OCI-LY3 (cell line): Measurements from ENCODE around the gene RPS6KA2.

Source experiments
- H2AFZ ChIP-seq: fragments of 200-600, 300-600 bp; shearing (Covaris generic); 2 replicates; pipeline ENCODE4 v1.6.0; 2014; ENCODE audit warnings: antibody characterized with exemption, low read depth, low read length
- H3K27ac ChIP-seq: fragments of 200-600, 300-600 bp; sonication (generic); 2 replicates; pipeline ENCODE4 v1.5.1; 2014; ENCODE audit warnings: mild to moderate bottlenecking, low read length, moderate library complexity, mixed read lengths
- H3K27me3 ChIP-seq: fragments of 200-600, 300-600 bp; sonication (generic); 2 replicates; pipeline ENCODE4 v1.6.1; 2014; ENCODE audit warnings: low read depth, low read length, mixed read lengths
- H3K36me3 ChIP-seq: fragments of 200-600, 300-600 bp; sonication (generic); replicated peaks from 2 replicates; pipeline ENCODE3; 2014; ENCODE audit warnings: low read depth, low read length, mixed read lengths
- H3K4me1 ChIP-seq: fragments of 300-600, 200-600 bp; sonication (generic); 2 replicates; pipeline ENCODE4 v1.6.1; 2014; ENCODE audit warnings: low read length, mixed read lengths
- H3K4me2 ChIP-seq: fragments of 200-600, 300-600 bp; sonication (generic); 2 replicates; pipeline ENCODE4 v1.6.1; 2014; ENCODE audit warnings: low read length, mixed read lengths
- H3K4me3 ChIP-seq: fragments of 300-600, 200-600 bp; sonication (generic); 2 replicates; pipeline ENCODE4 v1.5.1; 2014; ENCODE audit warnings: antibody characterized with exemption, mild to moderate bottlenecking, low read length, moderate library complexity
- H3K79me2 ChIP-seq: fragments of 300-600, 200-600 bp; shearing (Covaris generic); 2 replicates; pipeline ENCODE4 v1.6.1; 2014; ENCODE audit warnings: mild to moderate bottlenecking, low read length, mixed read lengths
- H3K9ac ChIP-seq: fragments of 300-600, 200-600 bp; shearing (Covaris generic); 2 replicates; pipeline ENCODE4 v1.6.0; 2014; ENCODE audit warnings: mild to moderate bottlenecking, low read length, moderate library complexity
- H3K9me3 ChIP-seq: fragments of 200-600, 300-600 bp; shearing (Covaris generic); 2 replicates; pipeline ENCODE4 v1.6.1; 2014; ENCODE audit warnings: low read length, mixed read lengths; ENCODE audit not compliant: insufficient read depth
- H4K20me1 ChIP-seq: fragments of 200-600, 300-600 bp; sonication (generic); 2 replicates; pipeline ENCODE4 v1.6.1; 2016; ENCODE audit warnings: low read length, mixed read lengths; ENCODE audit not compliant: insufficient read depth
- CTCF ChIP-seq: fragments of 200-600, 300-600 bp; sonication (generic); IDR thresholded peaks from 2 replicates; pipeline ENCODE4 v1.5.1; 2014; ENCODE audit warnings: antibody characterized with exemption, low read length, low read depth
- EZH2phosphoT487 ChIP-seq: fragments of 200-600 bp; shearing (Covaris generic); IDR thresholded peaks from 2 replicates; pipeline ENCODE4 v1.6.1; 2018; ENCODE audit warnings: antibody characterized with exemption, mixed run types, low read depth

RPS6KA2 gene

GRCh38 chr6:166509193-166509592, 117.9 kb downstream of the RPS6KA2 start:
- TF ChIP-seq EZH2phosphoT487, result no peak
- TF ChIP-seq CTCF, result no peak
- Histone ChIP-seq H3K4me3 (no peak overlapping the region), H4K20me1 (no peaks in the 10 kb centered on the region), H3K4me1 (peaks cover 10% of the 10 kb centered on the region), H3K9me3 (no peaks in the 10 kb centered on the region), H3K36me3 (no peaks in the 10 kb centered on the region), H3K27ac (no peak overlapping the region), H3K4me2 (no peak overlapping the region), H3K79me2 (no peaks in the 10 kb centered on the region), H3K9ac (no peak overlapping the region), H2AFZ (no peak overlapping the region), H3K27me3 (no peaks in the 10 kb centered on the region)

GRCh38 chr6:166508726-166509125, 118.3 kb downstream of the RPS6KA2 start:
- no peak overlapping the region for H2AFZ ChIP-seq
- no peaks in the 10 kb centered on the region for H3K27me3 ChIP-seq
- H3K27ac ChIP-seq, result no peak overlapping the region
- H3K9me3 ChIP-seq, result no peaks in the 10 kb centered on the region
- H3K79me2 ChIP-seq, result no peaks in the 10 kb centered on the region
- TF ChIP-seq CTCF, result no peak
- no peak for TF ChIP-seq EZH2phosphoT487
- H3K9ac ChIP-seq, result no peak overlapping the region
- no peak overlapping the region for H3K4me3 ChIP-seq
- H3K4me1 ChIP-seq, result peaks cover 15% of the 10 kb centered on the region
- H3K36me3 ChIP-seq, result no peaks in the 10 kb centered on the region
- H3K4me2 ChIP-seq, result no peak overlapping the region
- no peaks in the 10 kb centered on the region for H4K20me1 ChIP-seq

- TF ChIP-seq CTCF (no peak), EZH2phosphoT487 (no peak)
These were observed 119.1 kb downstream of the RPS6KA2 start for GRCh38 chr6:166507809-166508564.

GRCh38 chr6:166507380-166507779, 119.7 kb downstream of the RPS6KA2 start:
- no peak overlapping the region for H3K9ac ChIP-seq
- H2AFZ ChIP-seq, result no peak overlapping the region
- no peaks in the 10 kb centered on the region for H3K27me3 ChIP-seq
- H4K20me1 ChIP-seq, result no peaks in the 10 kb centered on the region
- H3K79me2 ChIP-seq, result no peaks in the 10 kb centered on the region
- peaks cover 11% of the 10 kb centered on the region for H3K4me1 ChIP-seq
- H3K27ac ChIP-seq, result no peak overlapping the region
- no peak overlapping the region for H3K4me3 ChIP-seq
- no peaks in the 10 kb centered on the region for H3K36me3 ChIP-seq
- H3K4me2 ChIP-seq, result no peak overlapping the region
- TF ChIP-seq EZH2phosphoT487 (no peak), CTCF (no peak)
- no peaks in the 10 kb centered on the region for H3K9me3 ChIP-seq

More at GRCh38 chr6:166507809-166508564, 119.1 kb downstream of the RPS6KA2 start:
- H2AFZ ChIP-seq, result no peak overlapping the region
- H3K36me3 ChIP-seq, result no peaks in the 10 kb centered on the region
- H4K20me1 ChIP-seq, result no peaks in the 10 kb centered on the region
- H3K4me1 ChIP-seq, result peaks cover 17% of the 10 kb centered on the region
- no peak overlapping the region for H3K4me2 ChIP-seq
- no peaks in the 10 kb centered on the region for H3K27me3 ChIP-seq
- no peaks in the 10 kb centered on the region for H3K79me2 ChIP-seq
- H3K4me3 ChIP-seq, result no peak overlapping the region
- no peaks in the 10 kb centered on the region for H3K9me3 ChIP-seq
- H3K9ac ChIP-seq, result no peak overlapping the region
- H3K27ac ChIP-seq, result no peak overlapping the region
